Testis (tissue), 3 donors: ENCODE results near the gene OLFML2A. TPM values are rescaled to one million over a fixed set of nuclear protein-coding genes. Genes with fewer than 3 reads are reported as not detected.

Experiments used
- DNase-seq: peaks from one replicate; pipeline ENCODE4 v3.0.0-alpha.2; 2019
- H3K27ac ChIP-seq, 2 donors: fragments of 200-600 bp; sonication (generic); one replicate each; pipeline ENCODE4 v1.5.1; 2019
- H3K27me3 ChIP-seq: fragments of 200-600 bp; sonication (generic); one replicate; pipeline ENCODE4 v1.5.1; 2019
- H3K36me3 ChIP-seq: fragments of 200-600 bp; sonication (generic); one replicate; pipeline ENCODE4 v1.5.1; 2017; ENCODE audit warnings: low read depth; ENCODE audit errors: missing control alignments
- H3K4me1 ChIP-seq: fragments of 200-600 bp; sonication (generic); one replicate; pipeline ENCODE4 v1.5.1; 2019
- H3K4me3 ChIP-seq, 2 donors: fragments of 200-600 bp; sonication (generic); one replicate each; pipeline ENCODE4 v1.5.1; 2017 to 2019
- H3K9me3 ChIP-seq: fragments of 200-600 bp; sonication (generic); one replicate; pipeline ENCODE4 v1.5.1; 2017
- POLR2A ChIP-seq: fragments of 450-650 bp; IDR thresholded peaks from one replicate; pipeline ENCODE4 v1.6.1; 2017; ENCODE audit warnings: antibody characterized with exemption, mild to moderate bottlenecking, moderate library complexity
- WGBS, 2 donors: methylation state at CpG; one replicate each; pipeline ENCODE4 v1.1.5; 2018; 5-methylcytosine and 5-hydroxymethylcytosine counted together
- intact Hi-C: fragments of 100-400 bp; cut with DNase I; formaldehyde crosslinking; loops from one replicate; pipeline ENCODE4 v1.15.1; 2023; ENCODE audit warnings: low total_unique reads
- polyA plus RNA-seq: library from polyadenylated mRNA; stranded (reverse); fragments of 350-450 nt; fragmentation: Illumina TruSeq; extraction: RNeasy Lipid Tissue Mini Kit (QIAGEN cat#74804); gene quantifications from one replicate; pipeline ENCODE4 v1.2.3, GENCODE V29; 2014; ENCODE audit warnings: low read depth, low replicate concordance; ENCODE audit not compliant: insufficient read depth
- total RNA-seq, 2 donors: library from RNA; depleted of rRNA; stranded (reverse); fragments of >200 nt; gene quantifications; one replicate each; pipeline ENCODE4 v1.2.3, GENCODE V29; 2016
- TF ChIP-seq, protein P1 (sequence below), 3 experiments: fragments of 450-650 bp in 2 of 3; fragments of 200-600 bp in 1 of 3; sonication (generic) in 1 of 3; IDR thresholded peaks; one replicate each; pipeline ENCODE4 v1.5.1; 2016 to 2019; ENCODE audit warnings: antibody characterized with exemption in 3 of 3, mild to moderate bottlenecking in 2 of 3, moderate library complexity in 1 of 3

The OLFML2A gene
- total and polyA plus RNA-seq, 3 donors from 2014 or later: 2.6 to 5.2 (median 4.0) TPM

DNA sequence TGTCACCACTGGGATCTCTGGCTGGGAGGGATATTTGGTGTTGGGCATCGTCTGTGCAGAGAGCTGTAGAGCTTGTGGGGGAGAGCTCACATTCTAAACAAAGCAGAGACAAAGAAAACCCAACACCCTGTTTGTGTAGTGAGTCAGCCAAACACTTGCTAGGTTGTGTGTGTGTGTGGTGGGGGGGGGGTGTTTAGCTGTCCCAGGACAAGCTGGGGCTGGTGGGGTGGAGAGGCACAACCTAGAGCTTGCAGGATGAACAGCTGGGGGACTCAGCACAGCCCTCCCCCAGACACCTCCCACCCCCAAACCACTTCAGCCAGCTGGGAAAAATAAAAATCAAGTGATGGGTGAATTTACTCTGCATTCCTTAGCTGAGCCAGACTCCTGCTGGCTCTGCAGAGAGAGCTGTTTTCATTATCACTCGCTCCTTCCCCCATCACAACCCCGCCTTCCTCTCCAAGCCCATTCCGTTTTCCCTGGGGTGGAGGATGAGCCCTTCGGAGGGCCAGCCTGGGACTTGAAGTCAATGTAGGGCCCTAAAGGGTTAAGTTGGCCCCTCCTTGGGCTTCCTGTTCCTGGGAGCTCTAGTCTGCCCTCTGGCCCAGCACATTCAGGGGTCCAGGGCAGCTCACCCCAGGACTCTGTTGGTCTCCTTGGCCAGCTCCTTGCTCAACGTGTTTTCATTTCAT, 2.6 kb downstream of the OLFML2A start:
- intact Hi-C loops: loop anchor here (10.0 kb wide), 1 partner anchor 365 kb away; the partner anchor contains the start of gene SCAI

GRCh38 chr9:124780060-124780756, 3.3 kb downstream of the OLFML2A start:
- Histone ChIP-seq H3K4me1 (peaks cover 5% of the 10 kb centered on the region), H3K9me3 (no peaks in the 10 kb centered on the region), H3K36me3 (no peaks in the 10 kb centered on the region), H3K27ac (peak overlapping the region in 1 of 2 donors; percentile 4), H3K4me3 (no peak overlapping the region), H3K27me3 (no peaks in the 10 kb centered on the region)
- no peak for TF ChIP-seq POLR2A
- TF ChIP-seq, protein P1, sequence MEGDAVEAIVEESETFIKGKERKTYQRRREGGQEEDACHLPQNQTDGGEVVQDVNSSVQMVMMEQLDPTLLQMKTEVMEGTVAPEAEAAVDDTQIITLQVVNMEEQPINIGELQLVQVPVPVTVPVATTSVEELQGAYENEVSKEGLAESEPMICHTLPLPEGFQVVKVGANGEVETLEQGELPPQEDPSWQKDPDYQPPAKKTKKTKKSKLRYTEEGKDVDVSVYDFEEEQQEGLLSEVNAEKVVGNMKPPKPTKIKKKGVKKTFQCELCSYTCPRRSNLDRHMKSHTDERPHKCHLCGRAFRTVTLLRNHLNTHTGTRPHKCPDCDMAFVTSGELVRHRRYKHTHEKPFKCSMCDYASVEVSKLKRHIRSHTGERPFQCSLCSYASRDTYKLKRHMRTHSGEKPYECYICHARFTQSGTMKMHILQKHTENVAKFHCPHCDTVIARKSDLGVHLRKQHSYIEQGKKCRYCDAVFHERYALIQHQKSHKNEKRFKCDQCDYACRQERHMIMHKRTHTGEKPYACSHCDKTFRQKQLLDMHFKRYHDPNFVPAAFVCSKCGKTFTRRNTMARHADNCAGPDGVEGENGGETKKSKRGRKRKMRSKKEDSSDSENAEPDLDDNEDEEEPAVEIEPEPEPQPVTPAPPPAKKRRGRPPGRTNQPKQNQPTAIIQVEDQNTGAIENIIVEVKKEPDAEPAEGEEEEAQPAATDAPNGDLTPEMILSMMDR (IDR thresholded peaks at IDR 0.05): no peak
- no peak for DNase-seq
- WGBS, 2 donors: 62% methylated on average over 14 of the region's 14 CpGs
- intact Hi-C loops: no loop called here

More for the DNA sequence above, 2.6 kb downstream of the OLFML2A start:
- 39% methylated on average over 6 of the region's 6 CpGs for WGBS, 2 donors
- TF ChIP-seq, protein P1 (IDR thresholded peaks at IDR 0.05): no peak
- no peak for TF ChIP-seq POLR2A
- Histone ChIP-seq H3K9me3 (no peaks in the 10 kb centered on the region), H3K27me3 (no peaks in the 10 kb centered on the region), H3K27ac (peak overlapping the region in 1 of 2 donors; percentile 4), H3K4me1 (peaks cover 5% of the 10 kb centered on the region), H3K36me3 (no peaks in the 10 kb centered on the region), H3K4me3 (no peak overlapping the region)
- DNase-seq: no peak

GRCh38 chr9:124780757-124781151, 3.8 kb downstream of the OLFML2A start:
- TF ChIP-seq, protein P1 (IDR thresholded peaks at IDR 0.05): no peak
- no peak for TF ChIP-seq POLR2A
- intact Hi-C loops: no loop called here
- no peaks in the 10 kb centered on the region for H3K9me3 ChIP-seq
- H3K4me1 ChIP-seq: peaks cover 5% of the 10 kb centered on the region
- H3K4me3 ChIP-seq: no peak overlapping the region
- H3K36me3 ChIP-seq: no peaks in the 10 kb centered on the region
- DNase-seq: no peak
- H3K27me3 ChIP-seq: no peaks in the 10 kb centered on the region
- H3K27ac ChIP-seq: no peak overlapping the region
- 97 to 98% methylated on average over 4 of the region's 4 CpGs for WGBS, 2 donors

GRCh38 chr9:124781967-124782660, 5.2 kb downstream of the OLFML2A start:
- no peaks in the 10 kb centered on the region for H3K4me1 ChIP-seq

More at GRCh38 chr9:124781967-124782660, 5.2 kb downstream of the OLFML2A start:
- Histone ChIP-seq H3K36me3 (no peaks in the 10 kb centered on the region), H3K9me3 (no peaks in the 10 kb centered on the region), H3K27me3 (no peaks in the 10 kb centered on the region), H3K27ac (no peak overlapping the region), H3K4me3 (no peak overlapping the region)
- WGBS, 2 donors: 84 to 95% methylated on average over 3 of the region's 3 CpGs
- DNase-seq: no peak
- TF ChIP-seq POLR2A: no peak
- TF ChIP-seq, protein P1 (IDR thresholded peaks at IDR 0.05): no peak
- intact Hi-C loops: no loop called here
